GM12874 (cell line): ENCODE measurements around the gene SCYGR5.

ENCODE experiments used
- TF ChIP-seq, protein P1 (sequence below): IDR thresholded peaks from 2 replicates; pipeline ENCODE4 v1.5.1; 2011; ENCODE audit warnings: low read depth, mild to moderate bottlenecking, control low read depth, low read length, moderate library complexity; ENCODE audit not compliant: insufficient read depth

SCYGR5 gene

GRCh38 chr2:227684258-227684657 is 17.7 kb downstream of the SCYGR5 start:
- TF ChIP-seq, protein P1, sequence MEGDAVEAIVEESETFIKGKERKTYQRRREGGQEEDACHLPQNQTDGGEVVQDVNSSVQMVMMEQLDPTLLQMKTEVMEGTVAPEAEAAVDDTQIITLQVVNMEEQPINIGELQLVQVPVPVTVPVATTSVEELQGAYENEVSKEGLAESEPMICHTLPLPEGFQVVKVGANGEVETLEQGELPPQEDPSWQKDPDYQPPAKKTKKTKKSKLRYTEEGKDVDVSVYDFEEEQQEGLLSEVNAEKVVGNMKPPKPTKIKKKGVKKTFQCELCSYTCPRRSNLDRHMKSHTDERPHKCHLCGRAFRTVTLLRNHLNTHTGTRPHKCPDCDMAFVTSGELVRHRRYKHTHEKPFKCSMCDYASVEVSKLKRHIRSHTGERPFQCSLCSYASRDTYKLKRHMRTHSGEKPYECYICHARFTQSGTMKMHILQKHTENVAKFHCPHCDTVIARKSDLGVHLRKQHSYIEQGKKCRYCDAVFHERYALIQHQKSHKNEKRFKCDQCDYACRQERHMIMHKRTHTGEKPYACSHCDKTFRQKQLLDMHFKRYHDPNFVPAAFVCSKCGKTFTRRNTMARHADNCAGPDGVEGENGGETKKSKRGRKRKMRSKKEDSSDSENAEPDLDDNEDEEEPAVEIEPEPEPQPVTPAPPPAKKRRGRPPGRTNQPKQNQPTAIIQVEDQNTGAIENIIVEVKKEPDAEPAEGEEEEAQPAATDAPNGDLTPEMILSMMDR = no peak

GRCh38 chr2:227687189-227687588 is 20.6 kb downstream of the SCYGR5 start:
- TF ChIP-seq, protein P1 = no peak

- TF ChIP-seq, protein P1 = no peak
These were observed 30.5 kb downstream of the SCYGR5 start for GRCh38 chr2:227696990-227697679.

DNA sequence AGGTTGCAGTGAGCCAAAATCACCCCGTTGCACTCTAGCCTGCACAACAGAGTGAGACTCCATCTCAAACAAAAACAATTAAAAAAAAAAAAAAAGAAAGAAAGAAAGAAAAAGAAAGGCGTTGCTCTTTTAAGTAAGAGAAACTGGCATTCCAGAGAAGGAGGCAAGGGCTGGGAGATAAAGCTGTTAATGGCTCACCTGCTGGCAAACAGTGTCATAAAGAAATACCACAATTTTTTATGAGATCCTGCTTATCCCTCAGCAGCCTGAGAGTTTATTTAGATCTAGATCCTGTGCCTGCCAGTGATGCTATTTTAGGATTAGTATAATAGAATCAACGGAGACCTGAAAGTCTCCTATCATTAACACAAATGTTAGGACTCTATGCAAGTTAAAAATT is 35.0 kb downstream of the SCYGR5 start:
- TF ChIP-seq, protein P1 = no peak

GRCh38 chr2:227703280-227703732 is 36.7 kb downstream of the SCYGR5 start:
- TF ChIP-seq, protein P1 = no peak

DNA sequence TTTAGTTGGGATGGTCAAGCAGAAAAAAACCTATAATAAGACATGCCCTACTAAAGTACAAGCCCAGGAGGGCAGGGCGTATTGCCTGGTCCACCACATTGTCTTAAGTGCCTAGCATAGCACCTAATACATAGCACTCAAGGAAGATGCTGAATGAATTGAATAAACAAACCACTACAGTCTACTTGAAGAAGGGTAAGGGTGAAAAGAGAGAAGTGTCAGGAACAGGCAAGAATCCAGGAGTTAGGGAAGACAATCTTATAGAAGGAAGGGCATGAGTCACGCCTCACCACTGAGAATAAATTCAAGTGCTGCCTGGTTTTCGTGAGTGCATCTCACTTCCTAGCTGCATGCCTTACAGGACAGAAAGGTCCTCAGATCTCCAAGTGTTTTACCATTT is 37.4 kb downstream of the SCYGR5 start:
- TF ChIP-seq, protein P1 = no peak

- TF ChIP-seq, protein P1 = no peak
These were observed 40.3 kb downstream of the SCYGR5 start for GRCh38 chr2:227706859-227707258.
